Measurements from ENCODE around the gene WDR1.

Gene WDR1

GRCh38 chr4:10095296-10095991, 21.2 kb downstream of the WDR1 start:
- Histone ChIP-seq H3K27ac (ENCODE audit: low read length) (peak overlapping the region; percentile 76), H3K4me3 (ENCODE audit: low read depth in 1 of 2, low read length in 2 of 2) (no peak overlapping the region), H3K27me3 (ENCODE audit: low read depth, low read length) (no peaks in the 10 kb centered on the region), H3K9me3 (ENCODE audit: control insufficient read depth in 1 of 2, low read length in 2 of 2) (no peaks in the 10 kb centered on the region), H3K36me3 (ENCODE audit: control insufficient read depth in 1 of 2, insufficient read depth in 2 of 2, low read length in 2 of 2) (peaks cover 66 to 79% of the 10 kb centered on the region in 2 donors), H3K4me1 (ENCODE audit: control insufficient read depth in 1 of 2, insufficient read depth in 2 of 2, low read length in 2 of 2) (peaks cover 28 to 70% of the 10 kb centered on the region in 2 donors)

- Histone ChIP-seq H3K9me3 (ENCODE audit: control insufficient read depth in 1 of 2, low read length in 2 of 2) (no peaks in the 10 kb centered on the region), H3K27me3 (ENCODE audit: low read depth, low read length) (no peaks in the 10 kb centered on the region), H3K4me3 (ENCODE audit: low read depth in 1 of 2, low read length in 2 of 2) (no peak overlapping the region), H3K27ac (ENCODE audit: low read length) (no peak overlapping the region), H3K4me1 (ENCODE audit: control insufficient read depth in 1 of 2, insufficient read depth in 2 of 2, low read length in 2 of 2) (peaks cover 28 to 64% of the 10 kb centered on the region in 2 donors), H3K36me3 (ENCODE audit: control insufficient read depth in 1 of 2, insufficient read depth in 2 of 2, low read length in 2 of 2) (peaks cover 66 to 78% of the 10 kb centered on the region in 2 donors)
Measured at GRCh38 chr4:10094841-10095240, 21.8 kb downstream of the WDR1 start.

GRCh38 chr4:10093801-10094552, 22.6 kb downstream of the WDR1 start:
- Histone ChIP-seq H3K4me1 (ENCODE audit: control insufficient read depth in 1 of 2, insufficient read depth in 2 of 2, low read length in 2 of 2) (peaks cover 28 to 63% of the 10 kb centered on the region in 2 donors), H3K36me3 (ENCODE audit: control insufficient read depth in 1 of 2, insufficient read depth in 2 of 2, low read length in 2 of 2) (peaks cover 64 to 70% of the 10 kb centered on the region in 2 donors), H3K4me3 (ENCODE audit: low read depth in 1 of 2, low read length in 2 of 2) (peak overlapping the region in 1 of 2 donors; percentile 1), H3K27me3 (ENCODE audit: low read depth, low read length) (no peaks in the 10 kb centered on the region), H3K27ac (ENCODE audit: low read length) (peak overlapping the region; percentile 67), H3K9me3 (ENCODE audit: control insufficient read depth in 1 of 2, low read length in 2 of 2) (no peaks in the 10 kb centered on the region)

GRCh38 chr4:10093271-10093621, 23.4 kb downstream of the WDR1 start:
- H3K36me3 ChIP-seq (ENCODE audit: control insufficient read depth in 1 of 2, insufficient read depth in 2 of 2, low read length in 2 of 2): peaks cover 62 to 76% of the 10 kb centered on the region in 2 donors
- H3K9me3 ChIP-seq (ENCODE audit: control insufficient read depth in 1 of 2, low read length in 2 of 2): no peaks in the 10 kb centered on the region

GRCh38 chr4:10092481-10093270, 23.9 kb downstream of the WDR1 start:
- Histone ChIP-seq H3K27ac (ENCODE audit: low read length) (peak overlapping the region; percentile 67), H3K36me3 (ENCODE audit: control insufficient read depth in 1 of 2, insufficient read depth in 2 of 2, low read length in 2 of 2) (peaks cover 66 to 76% of the 10 kb centered on the region in 2 donors), H3K9me3 (ENCODE audit: control insufficient read depth in 1 of 2, low read length in 2 of 2) (no peaks in the 10 kb centered on the region), H3K4me3 (ENCODE audit: low read depth in 1 of 2, low read length in 2 of 2) (peak overlapping the region in 1 of 2 donors; percentile 1), H3K27me3 (ENCODE audit: low read depth, low read length) (no peaks in the 10 kb centered on the region), H3K4me1 (ENCODE audit: control insufficient read depth in 1 of 2, insufficient read depth in 2 of 2, low read length in 2 of 2) (peaks cover 28 to 59% of the 10 kb centered on the region in 2 donors)

More at GRCh38 chr4:10093271-10093621, 23.4 kb downstream of the WDR1 start:
- Histone ChIP-seq H3K4me3 (ENCODE audit: low read depth in 1 of 2, low read length in 2 of 2) (peak overlapping the region in 1 of 2 donors; percentile 1), H3K27me3 (ENCODE audit: low read depth, low read length) (no peaks in the 10 kb centered on the region), H3K27ac (ENCODE audit: low read length) (peak overlapping the region; percentile 67), H3K4me1 (ENCODE audit: control insufficient read depth in 1 of 2, insufficient read depth in 2 of 2, low read length in 2 of 2) (peaks cover 28 to 62% of the 10 kb centered on the region in 2 donors)

- Histone ChIP-seq H3K4me1 (ENCODE audit: control insufficient read depth in 1 of 2, insufficient read depth in 2 of 2, low read length in 2 of 2) (peaks cover 22 to 50% of the 10 kb centered on the region in 2 donors), H3K27ac (ENCODE audit: low read length) (no peak overlapping the region), H3K9me3 (ENCODE audit: control insufficient read depth in 1 of 2, low read length in 2 of 2) (no peaks in the 10 kb centered on the region), H3K4me3 (ENCODE audit: low read depth in 1 of 2, low read length in 2 of 2) (no peak overlapping the region), H3K27me3 (ENCODE audit: low read depth, low read length) (no peaks in the 10 kb centered on the region), H3K36me3 (ENCODE audit: control insufficient read depth in 1 of 2, insufficient read depth in 2 of 2, low read length in 2 of 2) (peaks cover 66 to 76% of the 10 kb centered on the region in 2 donors)
Measured at GRCh38 chr4:10091531-10092181, 24.9 kb downstream of the WDR1 start.

GRCh38 chr4:10090467-10091250, 25.9 kb downstream of the WDR1 start:
- peaks cover 66 to 77% of the 10 kb centered on the region in 2 donors for H3K36me3 ChIP-seq (ENCODE audit: control insufficient read depth in 1 of 2, insufficient read depth in 2 of 2, low read length in 2 of 2)
- peaks cover 18 to 47% of the 10 kb centered on the region in 2 donors for H3K4me1 ChIP-seq (ENCODE audit: control insufficient read depth in 1 of 2, insufficient read depth in 2 of 2, low read length in 2 of 2)
- H3K4me3 ChIP-seq (ENCODE audit: low read depth in 1 of 2, low read length in 2 of 2): no peak overlapping the region
- H3K9me3 ChIP-seq (ENCODE audit: control insufficient read depth in 1 of 2, low read length in 2 of 2): no peaks in the 10 kb centered on the region
- no peaks in the 10 kb centered on the region for H3K27me3 ChIP-seq (ENCODE audit: low read depth, low read length)
- peak overlapping the region; percentile 28 for H3K27ac ChIP-seq (ENCODE audit: low read length)

GRCh38 chr4:10089346-10089745, 27.3 kb downstream of the WDR1 start:
- no peaks in the 10 kb centered on the region for H3K27me3 ChIP-seq (ENCODE audit: low read depth, low read length)
- H3K27ac ChIP-seq (ENCODE audit: low read length): peak overlapping the region; percentile 31
- no peaks in the 10 kb centered on the region for H3K9me3 ChIP-seq (ENCODE audit: control insufficient read depth in 1 of 2, low read length in 2 of 2)
- peaks cover 17 to 46% of the 10 kb centered on the region in 2 donors for H3K4me1 ChIP-seq (ENCODE audit: control insufficient read depth in 1 of 2, insufficient read depth in 2 of 2, low read length in 2 of 2)
- no peak overlapping the region for H3K4me3 ChIP-seq (ENCODE audit: low read depth in 1 of 2, low read length in 2 of 2)
- peaks cover 75 to 80% of the 10 kb centered on the region in 2 donors for H3K36me3 ChIP-seq (ENCODE audit: control insufficient read depth in 1 of 2, insufficient read depth in 2 of 2, low read length in 2 of 2)

GRCh38 chr4:10088135-10089010, 28.2 kb downstream of the WDR1 start:
- Histone ChIP-seq H3K27ac (ENCODE audit: low read length) (peak overlapping the region; percentile 31), H3K9me3 (ENCODE audit: control insufficient read depth in 1 of 2, low read length in 2 of 2) (no peaks in the 10 kb centered on the region), H3K4me3 (ENCODE audit: low read depth in 1 of 2, low read length in 2 of 2) (no peak overlapping the region), H3K27me3 (ENCODE audit: low read depth, low read length) (no peaks in the 10 kb centered on the region), H3K36me3 (ENCODE audit: control insufficient read depth in 1 of 2, insufficient read depth in 2 of 2, low read length in 2 of 2) (peaks cover 80 to 85% of the 10 kb centered on the region in 2 donors), H3K4me1 (ENCODE audit: control insufficient read depth in 1 of 2, insufficient read depth in 2 of 2, low read length in 2 of 2) (peaks cover 7 to 39% of the 10 kb centered on the region in 2 donors)
